Sigmoid colon (tissue), 7 donors: ENCODE measurements around the gene MIDN. TPM values are rescaled to one million over a fixed set of nuclear protein-coding genes. Genes with fewer than 3 reads are reported as not detected.

Source experiments
- DNase-seq: peaks from one replicate; pipeline ENCODE4 v3.0.0-alpha.2; 2019
- H3K27ac ChIP-seq, 4 donors: fragments of 200-600 bp; sonication (generic); one replicate each; pipeline ENCODE4 v1.5.1; 2016 to 2019; ENCODE audit warnings: mild to moderate bottlenecking in 1 of 4
- H3K27me3 ChIP-seq, 3 donors: fragments of 200-600 bp; sonication (generic); one replicate each; pipeline ENCODE4 v1.5.1; 2019; ENCODE audit warnings: mild to moderate bottlenecking in 1 of 3
- H3K36me3 ChIP-seq, 4 donors: fragments of 200-600 bp; sonication (generic); one replicate each; pipeline ENCODE4 v1.5.1; 2016 to 2019
- H3K4me1 ChIP-seq, 4 donors: fragments of 200-600 bp; sonication (generic); one replicate each; pipeline ENCODE4 v1.5.1; 2017 to 2019
- H3K4me3 ChIP-seq, 4 donors: fragments of 200-600 bp; sonication (generic); one replicate each; pipeline ENCODE4 v1.5.1; 2017 to 2019; ENCODE audit warnings: mild to moderate bottlenecking in 2 of 4, moderate library complexity in 1 of 4
- H3K9me3 ChIP-seq, 4 donors: fragments of 200-600 bp in 3 of 4; sonication (generic) in 3 of 4; one replicate each; pipeline versions ENCODE4 v1.5.1 to v1.6.1; 2013 to 2019
- CTCF ChIP-seq, 4 experiments: fragments of 450-650 bp in 3 of 4; fragments of 200-600 bp in 1 of 4; IDR thresholded peaks; one replicate each; pipeline ENCODE4 v1.5.1; 2016 to 2019; ENCODE audit warnings: antibody characterized with exemption in 4 of 4, mild to moderate bottlenecking in 3 of 4, moderate library complexity in 2 of 4
- EP300 ChIP-seq, 4 donors: sonication (generic); formaldehyde crosslinking; IDR thresholded peaks; one replicate each; pipeline ENCODE4 v1.6.1; 2017; ENCODE audit warnings: antibody characterized with exemption in 4 of 4
- POLR2A ChIP-seq, 2 donors: fragments of 450-650 bp; IDR thresholded peaks; one replicate each; pipeline ENCODE4 v1.6.1; 2016; ENCODE audit warnings: antibody characterized with exemption in 2 of 2, mild to moderate bottlenecking in 2 of 2, moderate library complexity in 2 of 2
- POLR2AphosphoS5 ChIP-seq, 4 donors: sonication (generic); formaldehyde crosslinking; IDR thresholded peaks; one replicate each; pipeline ENCODE4 v1.6.1; 2017; ENCODE audit warnings: antibody characterized with exemption in 4 of 4
- WGBS, 2 donors: extraction: QIAGEN DNeasy Blood & Tissue Kit; methylation state at CpG; one replicate each; pipeline ENCODE4 v1.1.7; 2013; 5-methylcytosine and 5-hydroxymethylcytosine counted together
- intact Hi-C: fragments of 100-400 bp; cut with DNase I; formaldehyde crosslinking; loops from one replicate; pipeline ENCODE4 v1.15.1; 2023
- polyA plus RNA-seq, 3 donors: library from polyadenylated mRNA; stranded (reverse); fragments of 200-250 nt; gene quantifications; one replicate each; pipeline ENCODE4 v1.2.3, GENCODE V29; 2013
- total RNA-seq, 4 donors: library from RNA; depleted of rRNA; stranded (reverse); fragments of >200 nt; gene quantifications; one replicate each; pipeline ENCODE4 v1.1.0, GENCODE V29; 2016
- donor health status: healthy with polysubstance abuse.
- donor health status: Bipolar disorder and iron deficiency.
- donor health status: healthy.

The MIDN gene
- total and polyA plus RNA-seq, 7 donors, result 14.6 to 87.0 (median 42.1) TPM

- Histone ChIP-seq H3K36me3 (peaks cover 10 to 32% (median 17%) of the 10 kb centered on the region in 4 donors), H3K27ac (peak overlapping the region; percentile 96 to 100 (median 100)), H3K27me3 (no peaks in the 10 kb centered on the region), H3K4me3 (peak overlapping the region; percentile 75 to 96 (median 86)), H3K4me1 (peaks cover 16 to 65% (median 60%) of the 10 kb centered on the region in 4 donors), H3K9me3 (no peaks in the 10 kb centered on the region)
- DNase-seq, result peak; percentile 93
- intact Hi-C loops, result no loop called here
- WGBS, 2 donors, result 1% methylated on average over 90 of the region's 90 CpGs
- TF ChIP-seq CTCF (IDR thresholded peaks at IDR 0.05) (no peak), POLR2A (IDR thresholded peaks at IDR 0.05) (no peak), EP300 (IDR thresholded peaks at IDR 0.05) (peak in 1 of 4 donors; percentile 53), POLR2AphosphoS5 (IDR thresholded peaks at IDR 0.05) (peak; percentile 30 to 48 (median 42))
Measured at GRCh38 chr19:1250437-1251260, 2.3 kb downstream of the MIDN start.

- H3K9me3 ChIP-seq, result no peaks in the 10 kb centered on the region
- intact Hi-C loops, result no loop called here
- TF ChIP-seq CTCF (IDR thresholded peaks at IDR 0.05) (no peak), EP300 (IDR thresholded peaks at IDR 0.05) (no peak), POLR2AphosphoS5 (IDR thresholded peaks at IDR 0.05) (peak in 3 of 4 donors; percentile 31 to 50 (median 47)), POLR2A (IDR thresholded peaks at IDR 0.05) (no peak)
- peak overlapping the region; percentile 96 to 100 (median 100) for H3K27ac ChIP-seq
- H3K4me1 ChIP-seq, result peaks cover 16 to 63% (median 57%) of the 10 kb centered on the region in 4 donors
- H3K4me3 ChIP-seq, result peak overlapping the region; percentile 75 to 96 (median 86)
- H3K36me3 ChIP-seq, result peaks cover 17 to 42% (median 21%) of the 10 kb centered on the region in 4 donors
- no peaks in the 10 kb centered on the region for H3K27me3 ChIP-seq
- peak; percentile 92 for DNase-seq
- WGBS, 2 donors, result 2 to 3% methylated on average over 41 of the region's 41 CpGs
Measured at GRCh38 chr19:1251330-1252220, 3.2 kb downstream of the MIDN start.

- peak; percentile 98 for DNase-seq
- H3K4me1 ChIP-seq, result peaks cover 16 to 69% (median 60%) of the 10 kb centered on the region in 4 donors
- WGBS, 2 donors, result 1% methylated on average over 30 of the region's 30 CpGs
- no peaks in the 10 kb centered on the region for H3K9me3 ChIP-seq
- TF ChIP-seq EP300 (IDR thresholded peaks at IDR 0.05) (peak in 3 of 4 donors; percentile 3 to 59 (median 13)), POLR2AphosphoS5 (IDR thresholded peaks at IDR 0.05) (peak; percentile 52 to 82 (median 78)), CTCF (IDR thresholded peaks at IDR 0.05) (no peak), POLR2A (IDR thresholded peaks at IDR 0.05) (no peak)
- peak overlapping the region; percentile 96 to 100 (median 100) for H3K27ac ChIP-seq
- H3K4me3 ChIP-seq, result peak overlapping the region; percentile 75 to 96 (median 86)
- H3K36me3 ChIP-seq, result peaks cover 20 to 49% (median 26%) of the 10 kb centered on the region in 4 donors
- intact Hi-C loops, result no loop called here
- H3K27me3 ChIP-seq, result no peaks in the 10 kb centered on the region
Measured at GRCh38 chr19:1252221-1252820, 3.9 kb downstream of the MIDN start.

GRCh38 chr19:1252821-1253513, 4.6 kb downstream of the MIDN start:
- H3K4me3 ChIP-seq, result peak overlapping the region; percentile 75 to 96 (median 86)
- H3K36me3 ChIP-seq, result peaks cover 20 to 56% (median 26%) of the 10 kb centered on the region in 4 donors
- 1 to 2% methylated on average over 26 of the region's 26 CpGs for WGBS, 2 donors
- TF ChIP-seq CTCF (IDR thresholded peaks at IDR 0.05) (peak in 2 of 4 experiments; percentile 23 to 24), POLR2AphosphoS5 (IDR thresholded peaks at IDR 0.05) (peak; percentile 26 to 69 (median 60)), EP300 (IDR thresholded peaks at IDR 0.05) (peak in 2 of 4 donors; percentile 17 to 62), POLR2A (IDR thresholded peaks at IDR 0.05) (no peak)
- no peaks in the 10 kb centered on the region for H3K9me3 ChIP-seq
- peak; percentile 98 for DNase-seq
- H3K27ac ChIP-seq, result peak overlapping the region; percentile 96 to 100 (median 100)
- H3K4me1 ChIP-seq, result peaks cover 12 to 69% (median 59%) of the 10 kb centered on the region in 4 donors
- H3K27me3 ChIP-seq, result no peaks in the 10 kb centered on the region
- intact Hi-C loops, result no loop called here
